ENCODE data around the gene KIZ. TPM values are rescaled to one million over a fixed set of nuclear protein-coding genes. Genes with fewer than 3 reads are reported as not detected.

KIZ gene
- total RNA-seq, 1 donor from 2014 or later = 25.0 TPM

DNA sequence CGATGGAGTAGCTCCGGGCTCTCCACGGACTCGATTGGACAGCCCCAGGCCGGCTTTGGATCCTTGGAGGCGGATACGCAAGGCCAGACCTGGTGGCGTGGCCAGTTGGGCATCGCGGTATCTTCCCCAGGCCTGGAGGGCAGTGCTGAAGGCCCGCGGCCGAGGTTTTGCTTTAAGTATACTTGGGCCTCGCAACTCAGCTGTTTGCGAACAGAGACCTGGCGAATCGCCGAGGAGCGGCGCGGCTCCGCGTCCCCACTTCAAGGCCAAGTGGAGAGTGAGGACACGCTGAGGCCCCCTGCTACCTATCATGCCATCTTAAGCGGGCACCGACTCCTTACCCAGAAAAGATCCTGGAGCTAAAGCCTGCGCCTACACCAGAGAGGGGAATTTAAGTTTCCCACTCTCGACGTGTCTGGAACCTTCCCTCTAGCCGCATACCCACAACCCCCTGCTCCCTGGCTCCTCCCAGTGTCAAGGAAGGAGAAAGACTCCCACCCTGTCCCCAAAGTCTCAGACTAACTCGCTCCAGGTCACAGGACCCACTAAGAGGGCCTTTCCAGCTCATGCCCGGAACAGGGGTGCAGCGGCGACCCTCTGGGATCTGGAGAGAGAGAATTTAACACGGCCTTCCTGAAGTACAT is 23.8 kb upstream of the KIZ start:
- no peaks in the 10 kb centered on the region for H3K36me3 ChIP-seq
- TF ChIP-seq POLR2A (IDR thresholded peaks at IDR 0.05) (no peak), POLR2AphosphoS5 (IDR thresholded peaks at IDR 0.05; ENCODE audit: insufficient read depth in 1 of 2, low read depth in 1 of 2) (no peak)
- TF ChIP-seq, protein P1, sequence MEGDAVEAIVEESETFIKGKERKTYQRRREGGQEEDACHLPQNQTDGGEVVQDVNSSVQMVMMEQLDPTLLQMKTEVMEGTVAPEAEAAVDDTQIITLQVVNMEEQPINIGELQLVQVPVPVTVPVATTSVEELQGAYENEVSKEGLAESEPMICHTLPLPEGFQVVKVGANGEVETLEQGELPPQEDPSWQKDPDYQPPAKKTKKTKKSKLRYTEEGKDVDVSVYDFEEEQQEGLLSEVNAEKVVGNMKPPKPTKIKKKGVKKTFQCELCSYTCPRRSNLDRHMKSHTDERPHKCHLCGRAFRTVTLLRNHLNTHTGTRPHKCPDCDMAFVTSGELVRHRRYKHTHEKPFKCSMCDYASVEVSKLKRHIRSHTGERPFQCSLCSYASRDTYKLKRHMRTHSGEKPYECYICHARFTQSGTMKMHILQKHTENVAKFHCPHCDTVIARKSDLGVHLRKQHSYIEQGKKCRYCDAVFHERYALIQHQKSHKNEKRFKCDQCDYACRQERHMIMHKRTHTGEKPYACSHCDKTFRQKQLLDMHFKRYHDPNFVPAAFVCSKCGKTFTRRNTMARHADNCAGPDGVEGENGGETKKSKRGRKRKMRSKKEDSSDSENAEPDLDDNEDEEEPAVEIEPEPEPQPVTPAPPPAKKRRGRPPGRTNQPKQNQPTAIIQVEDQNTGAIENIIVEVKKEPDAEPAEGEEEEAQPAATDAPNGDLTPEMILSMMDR (IDR thresholded peaks at IDR 0.05) = no peak
- H3K9me3 ChIP-seq = no peaks in the 10 kb centered on the region
- intact Hi-C loops (cut with DNase I) = no loop called here
- H3K4me3 ChIP-seq = peak overlapping the region; percentile 19 to 20
- no peak for DNase-seq (ENCODE audit: extremely low spot score in 2 of 2)
- peaks cover 54% of the 10 kb centered on the region for H3K4me1 ChIP-seq
- H3K27ac ChIP-seq = no peak overlapping the region
- peaks cover 34% of the 10 kb centered on the region for H3K27me3 ChIP-seq

GRCh38 chr20:21102603-21103311 is 23.1 kb upstream of the KIZ start:
- Histone ChIP-seq H3K4me1 (peaks cover 54% of the 10 kb centered on the region), H3K27me3 (peaks cover 34% of the 10 kb centered on the region), H3K9me3 (no peaks in the 10 kb centered on the region), H3K27ac (no peak overlapping the region), H3K36me3 (no peaks in the 10 kb centered on the region), H3K4me3 (peak overlapping the region; percentile 20 to 27)
- intact Hi-C loops (cut with DNase I) = no loop called here
- DNase-seq (ENCODE audit: extremely low spot score in 2 of 2) = no peak
- TF ChIP-seq, protein P1 (IDR thresholded peaks at IDR 0.05) = no peak
- no peak for TF ChIP-seq POLR2AphosphoS5 (IDR thresholded peaks at IDR 0.05; ENCODE audit: insufficient read depth in 1 of 2, low read depth in 1 of 2)
- no peak for TF ChIP-seq POLR2A (IDR thresholded peaks at IDR 0.05)

GRCh38 chr20:21103582-21104465 is 22.1 kb upstream of the KIZ start:
- Histone ChIP-seq H3K4me1 (peaks cover 54% of the 10 kb centered on the region), H3K4me3 (no peak overlapping the region), H3K27me3 (peaks cover 34% of the 10 kb centered on the region), H3K9me3 (no peaks in the 10 kb centered on the region), H3K36me3 (no peaks in the 10 kb centered on the region), H3K27ac (no peak overlapping the region)
- intact Hi-C loops (cut with DNase I) = no loop called here
- TF ChIP-seq POLR2AphosphoS5 (IDR thresholded peaks at IDR 0.05; ENCODE audit: insufficient read depth in 1 of 2, low read depth in 1 of 2) = no peak
- TF ChIP-seq, protein P1 (IDR thresholded peaks at IDR 0.05) = no peak
- no peak for DNase-seq (ENCODE audit: extremely low spot score in 2 of 2)

DNA sequence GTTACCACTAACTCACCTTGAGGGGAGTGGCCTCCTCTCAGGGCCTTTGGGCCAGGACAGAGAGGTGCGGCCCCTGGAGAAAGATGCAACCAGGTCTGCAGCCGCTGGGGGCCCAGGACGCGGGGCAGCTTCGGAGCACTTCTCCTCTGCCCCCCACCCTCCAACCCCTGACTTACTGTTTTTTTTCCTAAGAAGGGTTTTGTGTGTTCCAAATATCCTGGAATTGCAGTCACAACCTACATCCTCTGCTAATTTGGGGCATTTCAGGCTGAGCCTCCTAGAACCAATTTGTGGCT is 21.5 kb upstream of the KIZ start:
- TF ChIP-seq, protein P1 (IDR thresholded peaks at IDR 0.05) = no peak
- TF ChIP-seq POLR2A (IDR thresholded peaks at IDR 0.05) = no peak
- no peak for TF ChIP-seq POLR2AphosphoS5 (IDR thresholded peaks at IDR 0.05; ENCODE audit: insufficient read depth in 1 of 2, low read depth in 1 of 2)
- H3K4me1 ChIP-seq = peaks cover 54% of the 10 kb centered on the region
- H3K4me3 ChIP-seq = no peak overlapping the region
- no peaks in the 10 kb centered on the region for H3K9me3 ChIP-seq
- no peak overlapping the region for H3K27ac ChIP-seq
- H3K36me3 ChIP-seq = no peaks in the 10 kb centered on the region
- intact Hi-C loops (cut with DNase I) = no loop called here
- no peak for DNase-seq (ENCODE audit: extremely low spot score in 2 of 2)
- peaks cover 34% of the 10 kb centered on the region for H3K27me3 ChIP-seq
